Prostate gland (tissue), 2 donors: Measurements from ENCODE around the gene AQP12B.
"Not testable (repeated sequence)": the region's sequence is repeated elsewhere in the genome, so short reads cannot be mapped to it uniquely, and the experiment has no call there.

Experiments
- CTCF ChIP-seq, 4 experiments: fragments of 200-600 bp in 2 of 4; fragments of 450-650 bp in 2 of 4; sonication (generic) in 2 of 4; IDR thresholded peaks; 1 replicate in 3 of 4; 2 replicates in 1 of 4; pipeline ENCODE4 v1.5.1; 2016 to 2019; ENCODE audit warnings: antibody characterized with exemption in 4 of 4, mild to moderate bottlenecking in 2 of 4, moderate library complexity in 2 of 4
- POLR2A ChIP-seq: fragments of 450-650 bp; IDR thresholded peaks from one replicate; pipeline ENCODE4 v1.6.1; 2016; ENCODE audit warnings: antibody characterized with exemption, mild to moderate bottlenecking

- not testable (repeated sequence) for TF ChIP-seq CTCF (IDR thresholded peaks at IDR 0.05); POLR2A
Measured at GRCh38 chr2:240682431-240683224, at the start of gene AQP12B.
